WTC11 (cell line): ENCODE data around the gene HMGB2. TPM values are rescaled to one million over a fixed set of nuclear protein-coding genes. Genes with fewer than 3 reads are reported as not detected.

Source experiments
- ATAC-seq: fragments of 200-7000 bp; cut with Tn5 transposase; 2 replicates; pipeline ENCODE4 v1.10.0; 2021; ENCODE audit warnings: mild to moderate bottlenecking, moderate library complexity
- CTCF ChIA-PET: fragments of 300-600 bp; sonication (Branson Sonifier 250); formaldehyde crosslinking; loops from one replicate; lab custom pipeline; 2021; ENCODE audit warnings: antibody characterized with exemption; lab: Charles Lee
- POLR2A ChIA-PET: fragments of 350-600 bp; sonication (Branson Sonifier 250); formaldehyde crosslinking; loops from one replicate; lab custom pipeline; 2021; ENCODE audit warnings: antibody characterized with exemption; lab: Charles Lee
- DNase-seq: peaks from one replicate; pipeline ENCODE4 v3.0.0; 2021; ENCODE audit warnings: low spot score
- H3K27ac Mint-ChIP-seq: 2 replicates; pipeline ENCODE4 v1.8.0; 2021; ENCODE audit warnings: mixed read lengths
- H3K27me3 Mint-ChIP-seq: 2 replicates; pipeline ENCODE4 v1.8.0; 2021; ENCODE audit warnings: low read depth, mild to moderate bottlenecking, moderate library complexity, mixed read lengths
- H3K36me3 Mint-ChIP-seq: 2 replicates; pipeline ENCODE4 v1.8.0; 2021; ENCODE audit warnings: mixed read lengths
- H3K4me1 Mint-ChIP-seq: 2 replicates; pipeline ENCODE4 v1.8.0; 2022; ENCODE audit warnings: mixed read lengths
- H3K4me3 Mint-ChIP-seq: 2 replicates; pipeline ENCODE4 v1.8.0; 2021; ENCODE audit warnings: mild to moderate bottlenecking, moderate library complexity, mixed read lengths
- H3K9me3 Mint-ChIP-seq: 2 replicates; pipeline ENCODE4 v1.8.0; 2021; ENCODE audit warnings: mixed read lengths
- ARID4B ChIP-seq: sonication (generic); formaldehyde crosslinking; IDR thresholded peaks from 2 replicates; pipeline ENCODE4 v1.8.0; 2023; ENCODE audit warnings: missing genetic modification reagents, mild to moderate bottlenecking, borderline replicate concordance
- GABPB1 ChIP-seq: sonication (generic); formaldehyde crosslinking; IDR thresholded peaks from 2 replicates; pipeline ENCODE4 v1.8.1; 2023; ENCODE audit warnings: mild to moderate bottlenecking, missing genetic modification reagents
- KAT7 ChIP-seq: sonication (generic); formaldehyde crosslinking; IDR thresholded peaks from 2 replicates; pipeline ENCODE4 v1.8.1; 2023; ENCODE audit warnings: missing genetic modification reagents, mild to moderate bottlenecking, borderline replicate concordance
- MYBL2 ChIP-seq: sonication (generic); formaldehyde crosslinking; IDR thresholded peaks from 2 replicates; pipeline ENCODE4 v1.8.1; 2023; ENCODE audit warnings: mild to moderate bottlenecking, moderate library complexity, missing genetic modification reagents
- OVOL2 ChIP-seq: fragments of 250-450 bp; sonication (Bioruptor Pico); IDR thresholded peaks from 2 replicates; pipeline ENCODE4 v1.9.0; 2021; ENCODE audit warnings: mild to moderate bottlenecking, borderline replicate concordance
- RELA ChIP-seq: sonication (generic); formaldehyde crosslinking; IDR thresholded peaks from 2 replicates; pipeline ENCODE4 v1.8.1; 2022; ENCODE audit warnings: missing genetic modification reagents, mild to moderate bottlenecking, borderline replicate concordance
- RORB ChIP-seq: fragments of 250-450 bp; sonication (Bioruptor Pico); IDR thresholded peaks from 2 replicates; pipeline ENCODE4 v1.9.0; 2021; ENCODE audit warnings: mild to moderate bottlenecking
- TEAD1 ChIP-seq: sonication (generic); formaldehyde crosslinking; IDR thresholded peaks from 2 replicates; pipeline ENCODE4 v1.8.0; 2022; ENCODE audit warnings: mild to moderate bottlenecking, missing genetic modification reagents
- TP53 ChIP-seq: sonication (generic); formaldehyde crosslinking; IDR thresholded peaks from 2 replicates; pipeline ENCODE4 v1.8.1; 2023; ENCODE audit warnings: mild to moderate bottlenecking, missing genetic modification reagents
- ZNF121 ChIP-seq: sonication (generic); formaldehyde crosslinking; IDR thresholded peaks from 2 replicates; pipeline ENCODE4 v1.8.0; 2023; ENCODE audit warnings: missing genetic modification reagents
- ZNF263 ChIP-seq: sonication (generic); formaldehyde crosslinking; IDR thresholded peaks from 2 replicates; pipeline ENCODE4 v1.8.1; 2022; ENCODE audit warnings: low read depth, mild to moderate bottlenecking, moderate library complexity, missing genetic modification reagents
- ZNF281 ChIP-seq: sonication (generic); formaldehyde crosslinking; IDR thresholded peaks from 2 replicates; pipeline ENCODE4 v1.8.0; 2023; ENCODE audit warnings: mild to moderate bottlenecking, missing genetic modification reagents
- total RNA-seq: library from RNA; stranded (reverse); gene quantifications from 3 replicates; pipeline ENCODE4 v1.2.3, GENCODE V29; 2021
- TF ChIP-seq, protein P1 (sequence below): sonication (generic); formaldehyde crosslinking; IDR thresholded peaks from 2 replicates; pipeline ENCODE4 v1.8.1; 2022; ENCODE audit warnings: low read depth, mild to moderate bottlenecking, moderate library complexity, missing genetic modification reagents, borderline replicate concordance
- TF ChIP-seq, protein P2 (sequence below): fragments of 250-450 bp; sonication (Bioruptor Pico); IDR thresholded peaks from 2 replicates; pipeline ENCODE4 v2.1.2; 2022; ENCODE audit warnings: mild to moderate bottlenecking, moderate library complexity
- TF ChIP-seq, protein P3 (sequence below): fragments of 250-450 bp; sonication (Bioruptor Pico); conservative IDR thresholded peaks from 2 replicates; pipeline ENCODE4 v1.9.0; 2021; ENCODE audit warnings: mild to moderate bottlenecking
- TF ChIP-seq, protein P4 (sequence below): sonication (generic); formaldehyde crosslinking; IDR thresholded peaks from 2 replicates; pipeline ENCODE4 v1.8.0; 2022; ENCODE audit warnings: mild to moderate bottlenecking, missing genetic modification reagents

The HMGB2 gene
- total RNA-seq, 1 experiment from 2014 or later = 279 TPM

- Mint-ChIP-seq H3K4me3 (peak overlapping the region; percentile 97), H3K9me3 (no peaks in the 10 kb centered on the region)
- CTCF ChIA-PET = interaction anchor here (1.0 to 3.4 kb wide), 8 partner anchors 12 to 320 kb away, joined by 3 to 23 read pairs (median 4); no protein-coding TSS in a partner anchor
- TF ChIP-seq ZNF263 (CRISPR knock-in tag) (peak; percentile 86), GABPB1 (CRISPR knock-in tag) (no peak), TP53 (CRISPR knock-in tag) (no peak)
- TF ChIP-seq, protein P1, sequence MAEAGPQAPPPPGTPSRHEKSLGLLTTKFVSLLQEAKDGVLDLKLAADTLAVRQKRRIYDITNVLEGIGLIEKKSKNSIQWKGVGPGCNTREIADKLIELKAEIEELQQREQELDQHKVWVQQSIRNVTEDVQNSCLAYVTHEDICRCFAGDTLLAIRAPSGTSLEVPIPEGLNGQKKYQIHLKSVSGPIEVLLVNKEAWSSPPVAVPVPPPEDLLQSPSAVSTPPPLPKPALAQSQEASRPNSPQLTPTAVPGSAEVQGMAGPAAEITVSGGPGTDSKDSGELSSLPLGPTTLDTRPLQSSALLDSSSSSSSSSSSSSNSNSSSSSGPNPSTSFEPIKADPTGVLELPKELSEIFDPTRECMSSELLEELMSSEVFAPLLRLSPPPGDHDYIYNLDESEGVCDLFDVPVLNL (CRISPR knock-in tag) = no peak
- TF ChIP-seq, all 79 proteins: peak for 1
- peaks cover 46% of the 10 kb centered on the region for H3K36me3 Mint-ChIP-seq
- H3K27ac Mint-ChIP-seq = peak overlapping the region; percentile 100
- peaks cover 35% of the 10 kb centered on the region for H3K4me1 Mint-ChIP-seq
- POLR2A ChIA-PET = interaction anchor here (0.9 to 4.5 kb wide), 7 partner anchors 21 to 320 kb away, joined by 3 to 109 read pairs (median 12); partner anchors contain the start of gene SAP30
- ATAC-seq (no peak), DNase-seq (peak; percentile 35)
- H3K27me3 Mint-ChIP-seq = no peaks in the 10 kb centered on the region
Measured at GRCh38 chr4:173333658-173334084, 487 bp downstream of the HMGB2 start.

DNA sequence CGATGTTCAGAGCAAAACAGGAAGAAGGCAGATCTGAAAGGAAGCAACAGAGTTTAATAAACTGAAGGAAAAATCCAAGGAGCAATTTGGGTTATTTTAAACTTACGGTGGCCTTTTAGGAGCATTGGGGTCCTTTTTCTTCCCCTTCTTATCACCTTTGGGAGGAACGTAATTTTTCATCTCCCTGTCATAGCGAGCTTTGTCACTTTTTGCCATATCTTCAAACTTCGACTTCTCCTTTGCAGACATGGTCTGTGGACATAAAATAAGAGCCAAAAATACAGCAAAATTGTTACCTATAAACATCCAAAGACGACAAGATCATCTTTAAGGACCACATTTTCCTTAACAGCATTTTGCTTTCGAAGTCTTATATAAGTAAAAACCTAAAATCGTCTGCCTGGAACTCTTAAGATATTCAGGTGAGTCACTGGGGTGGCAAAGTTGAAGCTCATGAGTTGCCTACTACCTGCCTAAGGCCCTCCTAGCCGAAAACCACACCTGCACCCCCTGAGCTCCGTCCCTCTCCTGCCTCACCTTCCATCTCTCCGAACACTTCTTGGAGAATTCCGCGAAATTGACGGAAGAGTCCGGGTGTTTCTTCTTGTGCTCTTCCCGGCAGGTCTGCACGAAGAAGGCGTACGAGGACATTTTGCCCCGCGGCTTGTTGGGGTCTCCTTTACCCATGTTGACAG lies 1.0 kb downstream of the HMGB2 start:
- ATAC-seq (no peak), DNase-seq (no peak)
- ChIA-PET CTCF (interaction anchor here (0.6 to 3.4 kb wide), 4 partner anchors 31 to 320 kb away, joined by 3 to 23 read pairs (median 4); no protein-coding TSS in a partner anchor), POLR2A (interaction anchor here (0.8 to 4.5 kb wide), 5 partner anchors 20 to 441 kb away, joined by 5 to 109 read pairs (median 13); partner anchors contain the start of gene SAP30)
- Mint-ChIP-seq H3K36me3 (peaks cover 50% of the 10 kb centered on the region), H3K9me3 (no peaks in the 10 kb centered on the region), H3K27me3 (no peaks in the 10 kb centered on the region), H3K27ac (peak overlapping the region; percentile 97), H3K4me3 (peak overlapping the region; percentile 97), H3K4me1 (peaks cover 33% of the 10 kb centered on the region)
- TF ChIP-seq, protein P2, sequence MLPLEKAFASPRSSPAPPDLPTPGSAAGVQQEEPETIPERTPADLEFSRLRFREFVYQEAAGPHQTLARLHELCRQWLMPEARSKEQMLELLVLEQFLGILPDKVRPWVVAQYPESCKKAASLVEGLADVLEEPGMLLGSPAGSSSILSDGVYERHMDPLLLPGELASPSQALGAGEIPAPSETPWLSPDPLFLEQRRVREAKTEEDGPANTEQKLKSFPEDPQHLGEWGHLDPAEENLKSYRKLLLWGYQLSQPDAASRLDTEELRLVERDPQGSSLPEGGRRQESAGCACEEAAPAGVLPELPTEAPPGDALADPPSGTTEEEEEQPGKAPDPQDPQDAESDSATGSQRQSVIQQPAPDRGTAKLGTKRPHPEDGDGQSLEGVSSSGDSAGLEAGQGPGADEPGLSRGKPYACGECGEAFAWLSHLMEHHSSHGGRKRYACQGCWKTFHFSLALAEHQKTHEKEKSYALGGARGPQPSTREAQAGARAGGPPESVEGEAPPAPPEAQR = no peak
- TF ChIP-seq MYBL2 (CRISPR knock-in tag) (no peak), TEAD1 (CRISPR knock-in tag) (0 out of 2 replicates have a peak, but pooled peaks have one; percentile 17)

DNA sequence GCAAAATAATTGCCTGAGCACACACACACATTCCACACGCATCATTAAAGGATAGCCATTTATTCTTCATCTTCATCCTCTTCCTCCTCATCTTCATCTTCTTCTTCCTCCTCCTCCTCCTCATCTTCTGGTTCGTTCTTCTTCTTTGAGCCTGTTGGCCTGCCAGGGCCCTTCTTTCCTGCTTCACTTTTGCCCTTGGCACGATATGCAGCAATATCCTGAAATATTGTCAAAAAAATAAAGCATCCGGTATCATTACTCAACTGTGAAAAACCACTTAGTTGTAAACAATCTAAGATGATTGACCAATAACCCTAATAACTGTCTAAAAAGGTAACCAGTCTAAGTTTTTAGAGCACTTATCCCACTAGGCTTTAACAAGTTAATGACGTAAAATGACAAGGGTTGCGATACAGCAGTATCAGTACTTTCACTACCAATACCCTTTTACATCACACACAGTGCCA lies 2.1 kb downstream of the HMGB2 start:
- CTCF ChIA-PET = interaction anchor here (0.6 to 2.3 kb wide), 2 partner anchors 30 to 319 kb away, joined by 5 to 8 read pairs; no protein-coding TSS in a partner anchor
- POLR2A ChIA-PET = no interaction called here
- TF ChIP-seq OVOL2 (CRISPR knock-in tag) (no peak), KAT7 (CRISPR knock-in tag) (no peak), ARID4B (no peak), TP53 (CRISPR knock-in tag) (no peak), GABPB1 (CRISPR knock-in tag) (no peak), RORB (CRISPR knock-in tag) (no peak), RELA (CRISPR knock-in tag) (no peak), ZNF121 (CRISPR knock-in tag) (no peak), ZNF281 (CRISPR knock-in tag) (no peak)
- TF ChIP-seq, protein P3, sequence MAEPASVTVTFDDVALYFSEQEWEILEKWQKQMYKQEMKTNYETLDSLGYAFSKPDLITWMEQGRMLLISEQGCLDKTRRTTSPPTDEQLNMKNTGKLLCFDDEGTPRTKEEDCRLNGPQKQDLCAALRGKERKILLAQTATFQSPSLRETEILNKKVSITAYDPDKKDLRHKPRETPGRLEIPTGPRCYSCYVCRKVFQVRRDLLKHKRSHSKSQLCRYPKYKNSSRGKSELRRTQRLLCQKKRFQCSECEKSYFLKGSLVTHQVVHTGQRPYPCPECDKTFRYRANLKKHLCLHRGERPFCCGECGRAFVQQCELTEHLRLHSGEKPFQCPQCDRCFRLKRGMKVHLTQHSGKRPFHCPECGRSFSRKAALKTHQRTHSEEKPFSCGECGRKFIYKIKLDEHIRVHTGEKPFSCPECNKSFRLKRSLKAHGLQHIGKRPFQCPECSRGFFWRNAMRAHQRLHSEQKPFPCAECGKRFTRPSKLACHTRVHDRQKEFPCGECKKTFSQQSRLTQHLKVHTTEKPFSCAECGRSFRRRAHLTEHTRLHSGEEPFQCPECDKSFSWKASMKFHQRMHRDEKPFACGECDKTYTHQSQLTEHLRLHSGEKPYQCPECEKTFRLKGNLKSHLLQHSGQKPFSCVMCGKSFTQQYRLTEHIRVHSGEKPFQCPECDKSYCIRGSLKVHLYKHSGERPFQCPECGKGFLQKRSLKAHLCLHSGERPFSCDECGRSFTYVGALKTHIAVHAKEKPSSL (CRISPR knock-in tag) = no peak
- TF ChIP-seq, protein P4, sequence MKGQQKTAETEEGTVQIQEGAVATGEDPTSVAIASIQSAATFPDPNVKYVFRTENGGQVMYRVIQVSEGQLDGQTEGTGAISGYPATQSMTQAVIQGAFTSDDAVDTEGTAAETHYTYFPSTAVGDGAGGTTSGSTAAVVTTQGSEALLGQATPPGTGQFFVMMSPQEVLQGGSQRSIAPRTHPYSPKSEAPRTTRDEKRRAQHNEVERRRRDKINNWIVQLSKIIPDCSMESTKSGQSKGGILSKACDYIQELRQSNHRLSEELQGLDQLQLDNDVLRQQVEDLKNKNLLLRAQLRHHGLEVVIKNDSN = no peak

More for the DNA sequence above, 2.1 kb downstream of the HMGB2 start:
- Mint-ChIP-seq H3K27ac (peak overlapping the region; percentile 51), H3K4me1 (peaks cover 29% of the 10 kb centered on the region), H3K9me3 (no peaks in the 10 kb centered on the region), H3K4me3 (peak overlapping the region; percentile 97), H3K36me3 (peaks cover 57% of the 10 kb centered on the region), H3K27me3 (no peaks in the 10 kb centered on the region)
- DNase-seq (no peak), ATAC-seq (no peak)
